ENCODE data around the gene MTF1.

DNA sequence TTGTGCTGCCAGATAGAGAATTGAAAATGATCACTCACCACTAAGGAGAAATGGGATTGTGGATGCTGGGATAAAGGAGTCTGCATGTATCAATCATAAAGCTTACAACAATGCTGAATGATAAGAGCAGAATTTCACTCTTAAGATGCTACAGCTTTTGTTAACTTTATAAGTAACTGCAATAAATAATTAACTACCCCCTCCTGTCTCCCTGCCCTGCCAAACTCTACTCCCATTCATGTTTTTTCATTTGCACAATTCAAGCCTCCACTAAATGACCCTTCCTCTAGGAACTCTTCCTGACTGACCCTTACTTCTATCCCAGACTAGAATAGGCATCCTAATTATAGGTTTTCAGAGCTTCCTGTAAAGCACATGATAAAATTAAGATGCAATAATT is 14.9 kb downstream of the MTF1 start:
- TF ChIP-seq, protein P1, sequence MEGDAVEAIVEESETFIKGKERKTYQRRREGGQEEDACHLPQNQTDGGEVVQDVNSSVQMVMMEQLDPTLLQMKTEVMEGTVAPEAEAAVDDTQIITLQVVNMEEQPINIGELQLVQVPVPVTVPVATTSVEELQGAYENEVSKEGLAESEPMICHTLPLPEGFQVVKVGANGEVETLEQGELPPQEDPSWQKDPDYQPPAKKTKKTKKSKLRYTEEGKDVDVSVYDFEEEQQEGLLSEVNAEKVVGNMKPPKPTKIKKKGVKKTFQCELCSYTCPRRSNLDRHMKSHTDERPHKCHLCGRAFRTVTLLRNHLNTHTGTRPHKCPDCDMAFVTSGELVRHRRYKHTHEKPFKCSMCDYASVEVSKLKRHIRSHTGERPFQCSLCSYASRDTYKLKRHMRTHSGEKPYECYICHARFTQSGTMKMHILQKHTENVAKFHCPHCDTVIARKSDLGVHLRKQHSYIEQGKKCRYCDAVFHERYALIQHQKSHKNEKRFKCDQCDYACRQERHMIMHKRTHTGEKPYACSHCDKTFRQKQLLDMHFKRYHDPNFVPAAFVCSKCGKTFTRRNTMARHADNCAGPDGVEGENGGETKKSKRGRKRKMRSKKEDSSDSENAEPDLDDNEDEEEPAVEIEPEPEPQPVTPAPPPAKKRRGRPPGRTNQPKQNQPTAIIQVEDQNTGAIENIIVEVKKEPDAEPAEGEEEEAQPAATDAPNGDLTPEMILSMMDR (conservative IDR thresholded peaks at IDR 0.05 in 1 of 2, IDR thresholded peaks at IDR 0.05 in 1 of 2; ENCODE audit: low read depth in 1 of 2, low read length in 2 of 2): no peak
- TF ChIP-seq EZH2 (IDR thresholded peaks at IDR 0.05; ENCODE audit: low read length, missing control alignments): no peak

Measured in fibroblast of lung (primary cell).